Panc1 (cell line): ENCODE measurements around the gene NANS.

Experiments
- CTCF ChIP-seq: fragments of 450-650 bp; IDR thresholded peaks from 2 replicates; pipeline ENCODE4 v1.5.1; 2017; ENCODE audit warnings: mild to moderate bottlenecking
- POLR2AphosphoS5 ChIP-seq: IDR thresholded peaks from 2 replicates; pipeline ENCODE4 v1.6.1; 2012; ENCODE audit warnings: mild to moderate bottlenecking, low read depth, low read length, moderate library complexity
- REST ChIP-seq, 2 experiments: IDR thresholded peaks; 2 replicates each; pipeline ENCODE4 v1.6.1; 2011 to 2012; ENCODE audit warnings: low read depth in 2 of 2, control low read depth in 1 of 2, low read length in 1 of 2, mild to moderate bottlenecking in 1 of 2, moderate library complexity in 1 of 2; ENCODE audit not compliant: insufficient read depth in 1 of 2
- TCF7L2 ChIP-seq: IDR thresholded peaks from 2 replicates; pipeline ENCODE4 v1.6.1; 2011; ENCODE audit warnings: mild to moderate bottlenecking, low read depth, low read length, inconsistent platforms

GRCh38 chr9:98109052-98109451 is 52.5 kb downstream of the NANS start:
- TF ChIP-seq CTCF (no peak), TCF7L2 (no peak), POLR2AphosphoS5 (no peak), REST (IDR thresholded peaks at IDR 0.05; ENCODE audit: insufficient read depth in 1 of 2, low read depth in 2 of 2, low read length in 1 of 2) (no peak)
